IPS-15b (cell line): ENCODE measurements around the gene ADGRB3.
"Not testable (repeated sequence)": the region's sequence is repeated elsewhere in the genome, so short reads cannot be mapped to it uniquely, and the experiment has no call there.

Experiments
- H3K27me3 ChIP-seq: one replicate; pipeline ENCODE4 v1.6.1; 2013; ENCODE audit warnings: low read length; ENCODE audit not compliant: control insufficient read depth, insufficient read depth
- H3K36me3 ChIP-seq: one replicate; pipeline ENCODE4 v1.6.1; 2013; ENCODE audit warnings: low read length; ENCODE audit not compliant: control insufficient read depth, insufficient read depth
- H3K4me1 ChIP-seq: one replicate; pipeline ENCODE4 v1.6.1; 2013; ENCODE audit warnings: mild to moderate bottlenecking, low read length; ENCODE audit not compliant: control insufficient read depth, insufficient read depth
- H3K4me3 ChIP-seq: one replicate; pipeline ENCODE4 v1.5.1; 2013; ENCODE audit warnings: low read depth, low read length
- H3K9ac ChIP-seq: one replicate; pipeline ENCODE4 v1.6.1; 2013; ENCODE audit warnings: low read depth, mild to moderate bottlenecking, low read length
- H3K9me3 ChIP-seq: one replicate; pipeline ENCODE4 v1.6.1; 2013; ENCODE audit warnings: mild to moderate bottlenecking, low read length; ENCODE audit not compliant: control insufficient read depth, insufficient read depth

ADGRB3 gene

DNA sequence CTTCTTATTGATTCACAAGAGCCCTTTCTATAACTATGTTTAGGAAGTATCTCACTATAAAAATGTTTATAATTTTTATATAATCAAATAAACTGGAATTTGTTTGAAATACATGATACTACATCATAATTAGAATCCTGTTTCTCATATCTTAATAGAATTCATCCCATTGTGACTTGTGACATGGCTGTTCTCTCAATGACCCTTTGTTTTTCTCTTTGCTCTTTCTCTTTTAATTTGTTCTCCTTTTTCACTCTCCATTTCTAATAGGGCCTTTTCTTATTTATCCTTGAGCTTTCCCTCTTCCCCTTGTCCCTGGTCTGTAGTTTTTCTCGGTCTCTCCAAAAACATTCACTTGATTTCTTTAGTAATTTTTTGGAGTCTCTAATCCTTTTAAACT, 111.3 kb downstream of the ADGRB3 start:
- Histone ChIP-seq H3K9me3 (no peaks in the 10 kb centered on the region), H3K36me3 (no peaks in the 10 kb centered on the region), H3K4me3 (no peak overlapping the region), H3K27me3 (no peaks in the 10 kb centered on the region), H3K9ac (no peak overlapping the region), H3K4me1 (no peaks in the 10 kb centered on the region)

- H3K9ac ChIP-seq: no peak overlapping the region
- H3K4me1 ChIP-seq: no peaks in the 10 kb centered on the region
Observed at GRCh38 chr6:68747110-68747790, 112.2 kb downstream of the ADGRB3 start.

DNA sequence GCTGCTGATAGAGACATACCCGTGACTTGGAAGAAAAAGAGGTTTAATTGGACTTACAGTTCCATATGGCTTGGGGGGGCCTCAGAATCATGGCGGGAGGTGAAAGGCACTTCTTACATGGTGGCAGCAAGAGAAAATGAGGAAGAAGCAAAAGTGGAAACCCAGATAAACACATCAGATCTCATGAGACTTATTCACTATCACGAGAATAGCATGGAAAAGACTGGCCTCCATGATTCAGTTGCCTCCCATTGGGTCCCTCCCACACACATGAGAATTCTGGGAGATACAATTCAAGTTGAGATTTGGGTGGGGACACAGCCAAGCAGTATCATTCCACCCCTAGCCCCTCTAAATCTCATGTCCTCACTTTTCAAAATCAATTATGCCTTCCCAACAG, 112.8 kb downstream of the ADGRB3 start:
- H3K4me3 ChIP-seq, H3K4me1 ChIP-seq, H3K9me3 ChIP-seq, H3K27me3 ChIP-seq, H3K36me3 ChIP-seq, H3K9ac ChIP-seq: not testable (repeated sequence)

More at GRCh38 chr6:68747110-68747790, 112.2 kb downstream of the ADGRB3 start:
- H3K9me3 ChIP-seq: no peaks in the 10 kb centered on the region
- no peak overlapping the region for H3K4me3 ChIP-seq
- H3K27me3 ChIP-seq: no peaks in the 10 kb centered on the region
- no peaks in the 10 kb centered on the region for H3K36me3 ChIP-seq

- H3K36me3 ChIP-seq: no peaks in the 10 kb centered on the region
- H3K27me3 ChIP-seq: no peaks in the 10 kb centered on the region
- no peak overlapping the region for H3K9ac ChIP-seq
- H3K4me3 ChIP-seq: no peak overlapping the region
- H3K9me3 ChIP-seq: no peaks in the 10 kb centered on the region
- H3K4me1 ChIP-seq: no peaks in the 10 kb centered on the region
Observed at GRCh38 chr6:68754681-68755213, 119.7 kb downstream of the ADGRB3 start.

DNA sequence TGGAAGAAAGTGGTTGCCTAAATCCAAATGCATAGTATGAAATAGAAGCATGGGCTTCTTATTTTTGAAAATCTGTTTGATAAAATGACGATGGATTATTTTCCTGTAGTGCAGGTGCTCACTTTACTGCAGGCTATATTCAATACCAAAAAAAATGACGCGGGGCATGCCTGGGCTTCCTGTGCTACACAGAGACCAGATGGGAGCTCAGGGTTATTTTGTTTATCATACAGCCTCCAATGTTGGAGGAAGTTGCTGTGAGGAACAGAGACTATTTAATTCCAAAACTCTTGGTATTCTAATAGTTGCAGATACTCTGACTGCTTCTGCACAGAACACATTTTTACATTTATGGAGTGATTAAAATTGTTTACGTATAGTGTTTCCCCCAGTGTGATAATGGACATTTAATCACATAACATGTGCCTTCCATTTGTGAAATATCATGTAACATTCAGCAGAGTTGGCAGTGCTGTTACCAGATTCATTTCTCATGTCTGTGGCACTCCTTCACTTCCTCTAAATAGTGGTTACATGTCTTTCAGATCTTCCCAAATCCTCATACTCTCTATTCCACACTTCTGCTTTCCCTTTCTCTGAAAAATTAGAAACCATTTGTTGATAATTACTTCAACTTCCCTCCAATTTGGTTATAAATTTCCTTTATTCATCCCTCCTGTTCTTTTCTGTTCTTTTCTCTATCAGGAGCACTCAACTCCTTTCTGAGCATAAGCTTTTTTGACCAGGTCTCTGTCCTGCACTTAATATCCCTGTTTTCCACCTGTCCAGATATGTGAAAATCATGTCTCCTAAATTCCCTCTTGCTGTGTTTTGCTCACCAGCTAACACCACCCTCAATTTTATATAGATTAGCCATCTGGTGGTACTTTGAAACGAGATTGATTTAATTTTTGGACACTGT, 121.6 kb downstream of the ADGRB3 start:
- Histone ChIP-seq H3K4me1 (no peaks in the 10 kb centered on the region), H3K4me3 (no peak overlapping the region), H3K27me3 (no peaks in the 10 kb centered on the region), H3K9ac (no peak overlapping the region), H3K36me3 (no peaks in the 10 kb centered on the region), H3K9me3 (no peaks in the 10 kb centered on the region)

DNA sequence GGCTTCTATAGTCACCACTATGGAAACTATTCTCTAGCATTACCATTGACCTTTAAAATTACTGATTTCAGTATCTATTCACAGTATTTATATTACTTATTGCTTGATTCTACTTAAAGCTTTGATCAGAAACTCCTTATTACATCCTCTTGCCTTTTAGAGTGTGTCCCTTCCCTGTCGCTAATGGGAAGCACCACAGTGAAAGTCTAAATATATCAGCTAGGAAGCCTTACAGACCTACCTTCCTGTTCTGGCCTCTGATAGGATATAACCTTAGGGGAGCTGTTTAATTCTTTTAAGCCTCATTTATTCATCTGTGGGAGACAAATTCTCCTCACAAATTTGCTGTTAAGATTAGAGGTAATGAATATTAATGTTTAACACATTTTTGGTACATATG, 122.7 kb downstream of the ADGRB3 start:
- Histone ChIP-seq H3K27me3 (no peaks in the 10 kb centered on the region), H3K4me3 (no peak overlapping the region), H3K36me3 (no peaks in the 10 kb centered on the region), H3K9ac (no peak overlapping the region), H3K4me1 (no peaks in the 10 kb centered on the region), H3K9me3 (no peaks in the 10 kb centered on the region)

- Histone ChIP-seq H3K9me3 (no peaks in the 10 kb centered on the region), H3K36me3 (no peaks in the 10 kb centered on the region), H3K4me3 (no peak overlapping the region), H3K4me1 (no peaks in the 10 kb centered on the region), H3K27me3 (no peaks in the 10 kb centered on the region), H3K9ac (no peak overlapping the region)
Observed at GRCh38 chr6:68758559-68758958, 123.5 kb downstream of the ADGRB3 start.

- Histone ChIP-seq H3K36me3 (no peaks in the 10 kb centered on the region), H3K27me3 (no peaks in the 10 kb centered on the region), H3K4me1 (no peaks in the 10 kb centered on the region)
Observed at GRCh38 chr6:68760485-68760884, 125.4 kb downstream of the ADGRB3 start.

DNA sequence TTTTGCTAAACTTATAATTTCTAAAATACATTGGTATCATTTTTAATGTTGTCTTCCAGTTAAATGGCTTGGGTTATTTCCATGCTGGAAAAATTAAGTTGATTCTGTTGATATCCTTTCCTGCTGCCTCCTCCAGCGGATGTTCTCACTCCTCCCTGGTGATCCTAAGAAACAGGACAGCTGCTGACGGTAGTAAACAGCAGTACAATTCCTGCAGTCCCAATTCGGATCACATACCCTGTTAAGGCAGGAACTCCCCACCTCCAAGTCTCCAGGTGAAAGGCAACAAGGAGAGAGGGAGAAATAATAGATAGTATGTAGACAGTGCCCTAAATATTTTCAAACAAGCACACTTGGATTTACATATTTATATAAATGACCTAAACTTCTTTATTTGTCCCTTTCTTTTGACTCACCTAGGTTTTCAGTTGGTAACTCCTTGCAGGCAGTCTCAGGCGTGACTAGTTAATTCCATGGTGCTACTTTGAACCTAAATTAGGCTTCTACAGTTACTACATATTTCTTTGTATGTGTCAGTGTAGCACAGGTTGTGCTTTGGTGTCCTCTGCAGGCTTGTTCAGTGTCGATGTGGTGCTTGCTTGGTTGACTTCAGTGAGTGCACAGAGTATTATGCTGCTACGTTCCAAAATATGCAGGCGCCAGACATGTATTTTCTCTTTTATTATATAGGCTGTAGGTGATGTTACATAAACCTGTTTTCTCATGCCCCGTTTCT, 126.0 kb downstream of the ADGRB3 start:
- H3K4me1 ChIP-seq: no peaks in the 10 kb centered on the region
- H3K4me3 ChIP-seq: no peak overlapping the region
- H3K27me3 ChIP-seq: no peaks in the 10 kb centered on the region
- H3K9me3 ChIP-seq: no peaks in the 10 kb centered on the region
- no peak overlapping the region for H3K9ac ChIP-seq
- H3K36me3 ChIP-seq: no peaks in the 10 kb centered on the region

More at GRCh38 chr6:68760485-68760884, 125.4 kb downstream of the ADGRB3 start:
- H3K9ac ChIP-seq: no peak overlapping the region
- H3K4me3 ChIP-seq: no peak overlapping the region
- no peaks in the 10 kb centered on the region for H3K9me3 ChIP-seq

DNA sequence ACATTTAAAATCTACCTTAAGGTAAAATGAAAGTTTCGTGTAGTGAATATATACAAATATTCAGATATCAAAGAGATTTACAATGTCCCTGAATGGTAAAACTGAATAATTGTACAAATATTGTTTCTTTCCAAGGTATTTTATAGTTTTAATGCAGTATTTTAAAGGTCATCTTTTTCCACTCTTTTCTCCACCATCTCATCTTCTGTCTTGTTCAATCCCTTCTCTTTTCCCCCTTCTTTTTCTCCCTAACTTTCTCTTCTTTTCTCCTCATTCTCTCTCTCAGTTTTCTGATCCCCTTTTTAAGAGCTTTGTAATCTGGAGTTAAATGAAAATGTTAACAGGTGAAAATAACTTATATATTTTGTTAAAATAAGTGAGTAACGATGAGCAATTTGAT, 126.9 kb downstream of the ADGRB3 start:
- Histone ChIP-seq H3K9me3 (no peaks in the 10 kb centered on the region), H3K36me3 (no peaks in the 10 kb centered on the region), H3K4me3 (no peak overlapping the region), H3K4me1 (no peaks in the 10 kb centered on the region), H3K9ac (no peak overlapping the region), H3K27me3 (no peaks in the 10 kb centered on the region)

- no peaks in the 10 kb centered on the region for H3K36me3 ChIP-seq
- no peak overlapping the region for H3K9ac ChIP-seq
- H3K27me3 ChIP-seq: no peaks in the 10 kb centered on the region
- no peak overlapping the region for H3K4me3 ChIP-seq
- no peaks in the 10 kb centered on the region for H3K9me3 ChIP-seq
- H3K4me1 ChIP-seq: no peaks in the 10 kb centered on the region
Observed at GRCh38 chr6:68771426-68771825, 136.3 kb downstream of the ADGRB3 start.
